T-helper 17 cell (primary cell): ENCODE results near the gene NUP160. TPM values are rescaled to one million over a fixed set of nuclear protein-coding genes. Genes with fewer than 3 reads are reported as not detected.
A peak's percentile ranks its signal among the peaks of the same experiment; 100 is the strongest.
"Not testable (repeated sequence)": the region's sequence is repeated elsewhere in the genome, so short reads cannot be mapped to it uniquely, and the experiment has no call there.

Experiments used
- ATAC-seq: fragments of 150-1000 bp; cut with Tn5 transposase; 2 replicates; pipeline ENCODE4 v1.10.0; 2021; ENCODE audit warnings: mild to moderate bottlenecking, moderate library complexity
- DNase-seq, 3 donors: peaks; one replicate each; pipeline versions ENCODE4 v3.0.0 to v3.0.0-alpha.2; 2020 to 2021
- H3K9me3 ChIP-seq: one replicate; pipeline ENCODE4 v1.7.0; 2013; ENCODE audit warnings: low read length, mild to moderate bottlenecking; ENCODE audit not compliant: control insufficient read depth, poor library complexity, severe bottlenecking
- H3K27ac Mint-ChIP-seq: one replicate; pipeline ENCODE4 v1.8.0; 2022; ENCODE audit warnings: mild to moderate bottlenecking, moderate library complexity, mixed read lengths
- H3K27me3 Mint-ChIP-seq: one replicate; pipeline ENCODE4 v1.8.0; 2022; ENCODE audit warnings: mixed read lengths
- H3K36me3 Mint-ChIP-seq: one replicate; pipeline ENCODE4 v1.8.0; 2022; ENCODE audit warnings: low read depth, mixed read lengths
- H3K4me1 Mint-ChIP-seq: one replicate; pipeline ENCODE4 v1.8.0; 2022; ENCODE audit warnings: mild to moderate bottlenecking, mixed read lengths
- H3K4me3 Mint-ChIP-seq: one replicate; pipeline ENCODE4 v1.8.0; 2022; ENCODE audit warnings: mild to moderate bottlenecking, moderate library complexity, mixed read lengths
- total RNA-seq, 4 donors: library from RNA in 2 of 4; stranded (reverse) in 2 of 4; gene quantifications; one replicate each; pipeline ENCODE4 v1.2.3 and lab custom pipeline; 2022 to 2026

Gene NUP160
- total RNA-seq: 10 to 100 TPM; 50.0 to 54.6 TPM
- 69.6 to 81.2 reads per million in 2 donors for total RNA-seq (lab: John Stamatoyannopoulos, UW)

GRCh38 chr11:47847892-47848699 is at the start of gene NUP160:
NUP160 (minus strand) TSS chr11:47848350; CDS start chr11:47848318, 32 bp downstream.
- Mint-ChIP-seq H3K4me1 (peaks cover 43% of the 10 kb centered on the region), H3K4me3 (peak within 1 kb of the TSS; percentile 98), H3K27ac (no peak within 1 kb of the TSS), H3K36me3 (peaks cover 4% of the 10 kb centered on the region), H3K27me3 (no peaks in the 10 kb centered on the region)
- H3K9me3 ChIP-seq: no peaks in the 10 kb centered on the region
- DNase-seq (peak; percentile 77 to 81 (median 81)), ATAC-seq (peak; percentile 90)

GRCh38 chr11:47896199-47896598 is 48.0 kb upstream of the NUP160 start:
- no peaks in the 10 kb centered on the region for H3K27me3 Mint-ChIP-seq
- H3K27ac Mint-ChIP-seq: no peak overlapping the region
- no peak overlapping the region for H3K4me3 Mint-ChIP-seq
- ATAC-seq (no peak), DNase-seq (no peak)
- peaks cover 12% of the 10 kb centered on the region for H3K4me1 Mint-ChIP-seq
- H3K9me3 ChIP-seq: no peaks in the 10 kb centered on the region
- H3K36me3 Mint-ChIP-seq: no peaks in the 10 kb centered on the region

GRCh38 chr11:47895035-47895434 is 46.9 kb upstream of the NUP160 start:
- no peak for ATAC-seq
- Mint-ChIP-seq H3K27ac (no peak overlapping the region), H3K4me3 (no peak overlapping the region), H3K27me3 (no peaks in the 10 kb centered on the region), H3K4me1 (peaks cover 16% of the 10 kb centered on the region), H3K36me3 (no peaks in the 10 kb centered on the region)
- no peak for DNase-seq
- H3K9me3 ChIP-seq: no peaks in the 10 kb centered on the region

GRCh38 chr11:47892546-47893276 is 44.6 kb upstream of the NUP160 start:
- not testable (repeated sequence) for H3K27ac Mint-ChIP-seq, H3K4me3 Mint-ChIP-seq, H3K27me3 Mint-ChIP-seq, H3K9me3 ChIP-seq, DNase-seq, ATAC-seq, H3K36me3 Mint-ChIP-seq
- H3K4me1 Mint-ChIP-seq: peaks cover 21% of the 10 kb centered on the region

GRCh38 chr11:47891886-47892285 is 43.7 kb upstream of the NUP160 start:
- Mint-ChIP-seq H3K4me3 (no peak overlapping the region), H3K27ac (no peak overlapping the region), H3K27me3 (no peaks in the 10 kb centered on the region), H3K36me3 (no peaks in the 10 kb centered on the region), H3K4me1 (peaks cover 21% of the 10 kb centered on the region)
- no peak for DNase-seq
- H3K9me3 ChIP-seq: no peaks in the 10 kb centered on the region
- no peak for ATAC-seq

- H3K27ac Mint-ChIP-seq: peak overlapping the region; percentile 74
- H3K9me3 ChIP-seq: no peaks in the 10 kb centered on the region
- no peaks in the 10 kb centered on the region for H3K27me3 Mint-ChIP-seq
- peak; percentile 80 for ATAC-seq
- peak overlapping the region; percentile 45 for H3K4me3 Mint-ChIP-seq
- peaks cover 32% of the 10 kb centered on the region for H3K4me1 Mint-ChIP-seq
- H3K36me3 Mint-ChIP-seq: no peaks in the 10 kb centered on the region
- DNase-seq: no peak
Observed at GRCh38 chr11:47889714-47890441, 41.7 kb upstream of the NUP160 start.

GRCh38 chr11:47887910-47888569 is 39.9 kb upstream of the NUP160 start:
- Mint-ChIP-seq H3K27me3 (no peaks in the 10 kb centered on the region), H3K4me1 (peaks cover 37% of the 10 kb centered on the region), H3K4me3 (peak overlapping the region; percentile 63), H3K27ac (peak overlapping the region; percentile 78), H3K36me3 (no peaks in the 10 kb centered on the region)
- H3K9me3 ChIP-seq: no peaks in the 10 kb centered on the region
- DNase-seq (no peak), ATAC-seq (peak; percentile 29)

- Mint-ChIP-seq H3K27me3 (no peaks in the 10 kb centered on the region), H3K4me3 (peak overlapping the region; percentile 69), H3K4me1 (peaks cover 39% of the 10 kb centered on the region), H3K36me3 (no peaks in the 10 kb centered on the region), H3K27ac (peak overlapping the region; percentile 88)
- DNase-seq (no peak), ATAC-seq (peak; percentile 73)
- no peaks in the 10 kb centered on the region for H3K9me3 ChIP-seq
Observed at GRCh38 chr11:47886096-47886495, 37.9 kb upstream of the NUP160 start.

GRCh38 chr11:47882437-47882836 is 34.3 kb upstream of the NUP160 start:
- not testable (repeated sequence) for H3K9me3 ChIP-seq, ATAC-seq, H3K36me3 Mint-ChIP-seq, H3K27me3 Mint-ChIP-seq, H3K27ac Mint-ChIP-seq, DNase-seq, H3K4me3 Mint-ChIP-seq
- H3K4me1 Mint-ChIP-seq: peaks cover 29% of the 10 kb centered on the region

- no peaks in the 10 kb centered on the region for H3K9me3 ChIP-seq
- H3K27ac Mint-ChIP-seq: peak overlapping the region; percentile 57
- H3K4me3 Mint-ChIP-seq: no peak overlapping the region
Observed at GRCh38 chr11:47881145-47881544, 33.0 kb upstream of the NUP160 start.

GRCh38 chr11:47879259-47880158 is 31.4 kb upstream of the NUP160 start:
- Mint-ChIP-seq H3K36me3 (peaks cover 2% of the 10 kb centered on the region), H3K4me3 (no peak overlapping the region), H3K27me3 (no peaks in the 10 kb centered on the region), H3K4me1 (peaks cover 15% of the 10 kb centered on the region), H3K27ac (peak overlapping the region; percentile 8)
- no peak for ATAC-seq
- DNase-seq: no peak
- H3K9me3 ChIP-seq: no peaks in the 10 kb centered on the region

More at GRCh38 chr11:47881145-47881544, 33.0 kb upstream of the NUP160 start:
- no peak for ATAC-seq
- no peaks in the 10 kb centered on the region for H3K27me3 Mint-ChIP-seq
- no peak for DNase-seq
- peaks cover 29% of the 10 kb centered on the region for H3K4me1 Mint-ChIP-seq
- H3K36me3 Mint-ChIP-seq: peaks cover 2% of the 10 kb centered on the region

GRCh38 chr11:47875858-47876257 is 27.7 kb upstream of the NUP160 start:
- not testable (repeated sequence) for H3K27ac Mint-ChIP-seq, H3K36me3 Mint-ChIP-seq, H3K9me3 ChIP-seq, ATAC-seq, H3K4me3 Mint-ChIP-seq, H3K27me3 Mint-ChIP-seq, DNase-seq
- peaks cover 12% of the 10 kb centered on the region for H3K4me1 Mint-ChIP-seq
